ENCODE data around the gene YIPF4. TPM values are rescaled to one million over a fixed set of nuclear protein-coding genes. Genes with fewer than 3 reads are reported as not detected.

Gene YIPF4
- total RNA-seq, 1 donor from 2014 or later, result 73.5 TPM

- Mint-ChIP-seq H3K27ac (ENCODE audit: unreplicated experiment) (no peak overlapping the region), H3K4me1 (ENCODE audit: unreplicated experiment) (no peaks in the 10 kb centered on the region), H3K36me3 (ENCODE audit: unreplicated experiment) (peaks cover 1% of the 10 kb centered on the region), H3K4me3 (ENCODE audit: unreplicated experiment) (no peak overlapping the region), H3K27me3 (ENCODE audit: unreplicated experiment) (no peaks in the 10 kb centered on the region), H3K9me3 (ENCODE audit: unreplicated experiment) (no peaks in the 10 kb centered on the region)
- TF ChIP-seq CTCF (IDR thresholded peaks at IDR 0.05), result no peak
- no peak for DNase-seq (ENCODE audit: extremely low spot score, unreplicated experiment)
These were observed 40.2 kb upstream of the YIPF4 start for GRCh38 chr2:32237488-32237887.

GRCh38 chr2:32237996-32238395, 39.7 kb upstream of the YIPF4 start:
- Mint-ChIP-seq H3K4me3 (ENCODE audit: unreplicated experiment) (no peak overlapping the region), H3K27ac (ENCODE audit: unreplicated experiment) (no peak overlapping the region), H3K36me3 (ENCODE audit: unreplicated experiment) (peaks cover 1% of the 10 kb centered on the region), H3K27me3 (ENCODE audit: unreplicated experiment) (no peaks in the 10 kb centered on the region), H3K9me3 (ENCODE audit: unreplicated experiment) (no peaks in the 10 kb centered on the region), H3K4me1 (ENCODE audit: unreplicated experiment) (no peaks in the 10 kb centered on the region)
- TF ChIP-seq CTCF (IDR thresholded peaks at IDR 0.05), result no peak
- DNase-seq (ENCODE audit: extremely low spot score, unreplicated experiment), result no peak

GRCh38 chr2:32242331-32242730, 35.4 kb upstream of the YIPF4 start:
- Mint-ChIP-seq H3K27me3 (ENCODE audit: unreplicated experiment) (no peaks in the 10 kb centered on the region), H3K9me3 (ENCODE audit: unreplicated experiment) (no peaks in the 10 kb centered on the region), H3K4me1 (ENCODE audit: unreplicated experiment) (no peaks in the 10 kb centered on the region), H3K4me3 (ENCODE audit: unreplicated experiment) (no peak overlapping the region), H3K36me3 (ENCODE audit: unreplicated experiment) (no peaks in the 10 kb centered on the region), H3K27ac (ENCODE audit: unreplicated experiment) (no peak overlapping the region)
- DNase-seq (ENCODE audit: extremely low spot score, unreplicated experiment), result no peak
- no peak for TF ChIP-seq CTCF (IDR thresholded peaks at IDR 0.05)

- Mint-ChIP-seq H3K36me3 (ENCODE audit: unreplicated experiment) (no peaks in the 10 kb centered on the region), H3K9me3 (ENCODE audit: unreplicated experiment) (no peaks in the 10 kb centered on the region), H3K27me3 (ENCODE audit: unreplicated experiment) (no peaks in the 10 kb centered on the region), H3K27ac (ENCODE audit: unreplicated experiment) (no peak overlapping the region), H3K4me3 (ENCODE audit: unreplicated experiment) (no peak overlapping the region), H3K4me1 (ENCODE audit: unreplicated experiment) (no peaks in the 10 kb centered on the region)
- no peak for DNase-seq (ENCODE audit: extremely low spot score, unreplicated experiment)
- TF ChIP-seq CTCF (IDR thresholded peaks at IDR 0.05), result no peak
These were observed 30.8 kb upstream of the YIPF4 start for GRCh38 chr2:32246911-32247310.

GRCh38 chr2:32248299-32248698, 29.4 kb upstream of the YIPF4 start:
- Mint-ChIP-seq H3K27ac (ENCODE audit: unreplicated experiment) (no peak overlapping the region), H3K27me3 (ENCODE audit: unreplicated experiment) (no peaks in the 10 kb centered on the region), H3K36me3 (ENCODE audit: unreplicated experiment) (no peaks in the 10 kb centered on the region), H3K9me3 (ENCODE audit: unreplicated experiment) (no peaks in the 10 kb centered on the region), H3K4me3 (ENCODE audit: unreplicated experiment) (no peak overlapping the region), H3K4me1 (ENCODE audit: unreplicated experiment) (no peaks in the 10 kb centered on the region)
- TF ChIP-seq CTCF (IDR thresholded peaks at IDR 0.05), result no peak
- no peak for DNase-seq (ENCODE audit: extremely low spot score, unreplicated experiment)

All from osteocyte (in vitro differentiated cells).